Posterior cingulate gyrus (tissue), 11 donors: ENCODE data around the gene SDK1.

ENCODE experiments used
- DNase-seq, 10 donors: peaks; one replicate each; pipeline versions ENCODE4 v3.0.0 to v3.0.0-alpha.2; 2020 to 2021; ENCODE audit warnings: mixed read lengths in 3 of 10
- intact Hi-C: fragments of 100-400 bp; cut with DNase I; formaldehyde crosslinking; loops from one replicate; pipeline ENCODE4 v1.15.1; 2023

Gene SDK1

DNA sequence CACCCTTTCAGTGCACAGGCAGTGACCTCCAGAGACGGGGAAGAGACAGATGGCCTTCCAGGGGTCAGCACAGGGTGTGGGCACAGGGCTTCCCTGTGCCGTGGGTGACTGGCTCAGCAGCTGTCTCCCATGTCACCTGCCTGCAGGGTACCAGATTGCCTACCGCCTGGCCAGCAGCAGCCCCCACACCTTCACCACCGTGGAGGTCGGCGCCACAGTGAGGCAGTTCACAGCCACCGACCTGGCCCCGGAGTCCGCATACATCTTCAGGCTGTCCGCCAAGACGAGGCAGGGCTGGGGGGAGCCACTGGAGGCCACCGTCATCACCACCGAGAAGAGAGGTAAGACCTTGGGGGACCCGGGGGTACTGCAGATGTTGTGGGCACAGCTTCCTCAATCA lies 844.5 kb downstream of the SDK1 start:
- intact Hi-C loops: no loop called here
- peak in 2 of 10 donors; percentile 57 to 82 for DNase-seq

GRCh38 chr7:4147926-4148620 lies 847.0 kb downstream of the SDK1 start:
- intact Hi-C loops: no loop called here
- peak in 1 of 10 donors; percentile 52 for DNase-seq

- intact Hi-C loops: no loop called here
- peak in 1 of 10 donors; percentile 73 for DNase-seq
These were observed 848.2 kb downstream of the SDK1 start for GRCh38 chr7:4149236-4149635.

DNA sequence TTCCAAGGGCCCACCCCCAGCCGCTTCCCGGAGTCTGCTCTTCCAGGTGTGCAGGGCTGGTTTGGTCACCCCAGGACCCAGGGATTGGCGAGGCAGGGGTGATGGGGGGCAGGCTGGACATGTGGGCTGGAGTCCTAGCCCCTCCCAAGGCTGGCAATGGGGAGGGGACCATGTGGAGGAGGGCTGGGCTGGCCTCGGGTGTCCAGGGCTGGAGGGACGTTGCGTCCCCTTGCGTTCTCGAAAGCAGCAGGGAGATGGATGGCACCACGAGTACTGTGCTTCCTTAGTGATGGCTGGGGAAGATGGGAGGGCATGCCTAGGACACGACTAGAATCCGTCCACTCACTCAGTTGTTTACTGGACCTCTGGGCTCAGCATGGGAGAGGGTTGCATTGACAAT lies 848.6 kb downstream of the SDK1 start:
- no peak for DNase-seq
- intact Hi-C loops: no loop called here

GRCh38 chr7:4150731-4151130 lies 849.7 kb downstream of the SDK1 start:
- intact Hi-C loops: no loop called here
- DNase-seq: no peak

- no peak for DNase-seq
- intact Hi-C loops: no loop called here
These were observed 850.5 kb downstream of the SDK1 start for GRCh38 chr7:4151524-4151923.

GRCh38 chr7:4151926-4152549 lies 851.0 kb downstream of the SDK1 start:
- DNase-seq: no peak
- intact Hi-C loops: no loop called here

GRCh38 chr7:4154882-4155535 lies 854.0 kb downstream of the SDK1 start:
- DNase-seq: no peak
- intact Hi-C loops: no loop called here

- intact Hi-C loops: no loop called here
- no peak for DNase-seq
These were observed 855.1 kb downstream of the SDK1 start for GRCh38 chr7:4156190-4156589.

GRCh38 chr7:4157651-4158050 lies 856.6 kb downstream of the SDK1 start:
- DNase-seq: no peak
- intact Hi-C loops: no loop called here

- no peak for DNase-seq
- intact Hi-C loops: no loop called here
These were observed 857.5 kb downstream of the SDK1 start for GRCh38 chr7:4158441-4159153.

GRCh38 chr7:4159154-4159501 lies 858.1 kb downstream of the SDK1 start:
- intact Hi-C loops: no loop called here
- no peak for DNase-seq

DNA sequence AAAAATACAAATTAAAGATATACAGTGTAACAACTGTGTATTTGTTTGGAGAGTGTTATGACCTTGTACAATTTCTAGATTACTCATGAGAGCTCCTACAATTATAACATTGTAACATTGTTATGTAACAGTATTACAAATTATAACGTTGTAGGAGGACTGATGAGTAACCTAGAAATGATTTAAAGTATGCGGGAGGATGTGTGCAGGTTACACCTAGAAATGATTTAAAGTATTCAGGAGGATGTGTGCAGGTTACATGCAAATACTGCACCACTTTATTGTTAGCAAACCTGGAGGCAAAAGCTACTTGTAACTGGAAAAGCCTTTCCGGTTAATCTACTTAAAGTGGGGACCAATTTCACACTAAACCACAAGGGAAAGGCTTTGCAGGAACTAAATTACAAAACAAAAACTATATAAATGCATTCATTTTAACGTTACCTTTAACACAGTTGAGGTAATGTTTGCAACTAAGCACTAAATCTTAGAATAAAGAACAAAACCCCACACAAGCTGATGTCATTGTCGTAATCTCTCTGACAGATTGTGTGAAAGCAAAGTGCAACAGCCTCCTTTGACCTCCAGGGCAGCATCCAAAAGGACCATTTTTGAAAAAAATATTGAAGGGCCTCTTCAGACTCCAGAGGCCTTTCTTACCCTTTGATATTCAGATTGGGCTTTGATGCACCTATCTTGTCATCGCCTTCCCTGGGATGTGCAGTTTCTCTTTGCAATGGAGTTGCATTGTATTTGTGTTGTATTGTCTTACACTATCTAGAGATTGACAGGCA lies 858.9 kb downstream of the SDK1 start:
- no peak for DNase-seq

GRCh38 chr7:4162884-4163564 lies 862.0 kb downstream of the SDK1 start:
- DNase-seq: no peak
- intact Hi-C loops: no loop called here

More for the DNA sequence above, 858.9 kb downstream of the SDK1 start:
- intact Hi-C loops: no loop called here

GRCh38 chr7:4163565-4164203 lies 862.6 kb downstream of the SDK1 start:
- peak in 4 of 10 donors; percentile 12 to 92 (median 48) for DNase-seq
- intact Hi-C loops: no loop called here

- DNase-seq: no peak
- intact Hi-C loops: no loop called here
These were observed 863.5 kb downstream of the SDK1 start for GRCh38 chr7:4164556-4164955.

DNA sequence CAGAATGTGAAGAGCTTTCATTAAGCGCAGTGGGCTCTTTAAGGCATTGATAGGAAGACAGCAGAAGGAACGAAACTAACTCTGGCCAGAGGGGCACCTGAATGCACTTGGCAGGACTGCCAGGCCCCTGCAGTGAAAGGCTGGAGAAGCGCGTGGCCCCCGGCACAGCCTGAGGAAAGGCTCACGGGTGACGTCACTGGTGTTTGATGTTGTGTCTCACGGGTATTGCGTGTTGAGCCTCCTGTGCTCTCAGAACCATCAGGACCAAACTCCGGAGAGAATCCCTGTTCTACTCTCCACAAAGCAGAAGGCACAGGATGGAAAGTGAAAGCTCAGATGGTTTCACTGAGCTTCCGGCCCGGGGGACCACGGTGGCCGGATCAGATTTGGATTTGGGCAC lies 865.3 kb downstream of the SDK1 start:
- no peak for DNase-seq
- intact Hi-C loops: no loop called here

DNA sequence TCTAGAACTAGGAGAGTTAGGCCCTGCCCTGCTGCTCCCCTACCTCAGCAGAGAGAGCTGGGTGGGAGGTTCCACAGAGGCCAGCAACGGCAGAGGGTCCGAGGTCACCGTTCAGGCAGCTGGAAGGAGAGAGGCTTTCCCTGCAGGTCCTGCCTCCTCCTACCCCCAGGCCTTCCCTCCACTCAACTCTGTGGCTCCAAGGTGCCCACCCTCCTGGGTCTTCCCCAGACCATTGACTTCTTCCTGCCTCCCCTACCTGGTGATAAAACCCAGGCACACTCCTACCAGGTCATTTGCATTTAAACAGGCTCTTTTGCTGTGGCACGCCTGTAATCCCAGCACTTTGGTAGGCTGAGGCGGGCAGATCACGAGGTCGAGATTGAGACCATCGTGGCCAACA lies 865.8 kb downstream of the SDK1 start:
- intact Hi-C loops: no loop called here
- no peak for DNase-seq

- no peak for DNase-seq
- intact Hi-C loops: no loop called here
These were observed 866.4 kb downstream of the SDK1 start for GRCh38 chr7:4167385-4167910.
